ENCODE measurements around the gene MOBP. TPM values are rescaled to one million over a fixed set of nuclear protein-coding genes. Genes with fewer than 3 reads are reported as not detected.
A peak's percentile ranks its signal among the peaks of the same experiment; 100 is the strongest.

Gene MOBP
- total and polyA plus RNA-seq, 2 of the 4 experiments (the other 2 are of a cell fraction) = not detected

DNA sequence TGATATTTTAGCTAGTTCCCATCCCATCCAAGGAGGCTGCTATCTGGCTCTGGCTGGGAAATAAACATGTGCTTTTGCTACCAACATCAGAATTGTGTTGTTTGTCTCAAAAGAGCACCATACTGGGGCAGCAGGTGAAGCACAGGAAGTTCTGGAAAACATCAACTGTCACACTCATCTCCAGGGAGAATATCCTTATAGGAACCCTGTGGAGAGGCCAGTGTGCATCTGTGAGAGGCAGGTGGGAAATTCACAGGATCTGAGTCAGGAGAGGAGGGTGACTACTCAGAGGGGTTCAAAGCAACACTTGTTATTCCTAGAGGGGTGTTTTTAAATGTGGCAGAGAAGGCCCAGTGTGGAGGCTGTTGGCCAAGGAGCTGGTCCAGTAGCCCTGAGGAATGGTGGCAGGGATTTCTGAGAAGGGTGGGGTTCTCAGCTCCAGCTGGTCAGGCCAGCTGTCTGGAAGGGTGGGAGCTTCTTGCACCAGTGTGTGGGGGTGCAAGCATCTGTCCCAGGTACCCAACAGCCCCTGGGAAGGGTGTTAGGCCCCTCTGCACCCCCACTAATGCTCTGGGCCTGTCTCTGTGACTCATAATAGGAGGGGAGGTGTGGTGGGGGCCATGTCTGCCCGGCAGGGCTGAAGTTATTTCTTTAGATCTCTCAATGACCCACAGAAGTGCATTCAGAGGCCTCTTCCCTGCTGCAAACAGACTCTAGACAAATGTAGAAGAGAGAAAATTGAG, 32.3 kb upstream of the MOBP start:
- no TSS peak for BruUV-seq (replicated peaks)

More for the DNA sequence above, 32.3 kb upstream of the MOBP start:
- no peaks in the 10 kb centered on the region for H4K20me1 ChIP-seq (ENCODE audit: insufficient read depth, low read length)
- WGBS, 2 experiments (ENCODE audit: extremely low coverage in 2 of 2, insufficient read length in 1 of 2) = no CpG with 5 or more reads among the region's 1 CpG
- in situ Hi-C loops (cut with MboI; ENCODE audit: low sequenced_read_pairs) = no loop called here
- no peak overlapping the region for H4K91ac ChIP-seq (ENCODE audit: insufficient read depth, low read depth, low read length)
- H3K4ac ChIP-seq (ENCODE audit: low read depth, low read length) = no peak overlapping the region
- no peaks in the 10 kb centered on the region for H3K9me3 ChIP-seq (ENCODE audit: control insufficient read depth, insufficient read depth, low read length)
- DNase-seq = no peak
- no peak for ATAC-seq (ENCODE audit: low read depth)
- H3K14ac ChIP-seq (replicated peaks; ENCODE audit: low read depth, low read length) = no peak overlapping the region
- no peak overlapping the region for H4K5ac ChIP-seq (ENCODE audit: low read depth, low read length)
- no peak overlapping the region for H3K4me2 ChIP-seq (ENCODE audit: low read depth, low read length)
- ChIA-PET CTCF (interaction anchor here (1.3 kb wide), 1 partner anchor 12 kb away, joined by 5 read pairs; no protein-coding TSS in a partner anchor), POLR2A (ENCODE audit: unreplicated experiment) (no interaction called here)
- no peak overlapping the region for H3K27ac ChIP-seq (ENCODE audit: insufficient read depth, low read length)
- H2AFZ ChIP-seq (replicated peaks; ENCODE audit: low read length, poor library complexity) = peak overlapping the region; percentile 81
- no peak overlapping the region for H3K56ac ChIP-seq (ENCODE audit: extremely low read depth, insufficient read depth, low read length)
- no peak overlapping the region for H3K18ac ChIP-seq (ENCODE audit: low read depth, low read length)
- no peaks in the 10 kb centered on the region for H3K27me3 ChIP-seq (ENCODE audit: control insufficient read depth, insufficient read depth, low read length)
- H3K23ac ChIP-seq (ENCODE audit: low read depth, low read length) = no peak overlapping the region
- H2AK5ac ChIP-seq (ENCODE audit: low read depth, low read length) = no peak overlapping the region
- TF ChIP-seq, protein P1, sequence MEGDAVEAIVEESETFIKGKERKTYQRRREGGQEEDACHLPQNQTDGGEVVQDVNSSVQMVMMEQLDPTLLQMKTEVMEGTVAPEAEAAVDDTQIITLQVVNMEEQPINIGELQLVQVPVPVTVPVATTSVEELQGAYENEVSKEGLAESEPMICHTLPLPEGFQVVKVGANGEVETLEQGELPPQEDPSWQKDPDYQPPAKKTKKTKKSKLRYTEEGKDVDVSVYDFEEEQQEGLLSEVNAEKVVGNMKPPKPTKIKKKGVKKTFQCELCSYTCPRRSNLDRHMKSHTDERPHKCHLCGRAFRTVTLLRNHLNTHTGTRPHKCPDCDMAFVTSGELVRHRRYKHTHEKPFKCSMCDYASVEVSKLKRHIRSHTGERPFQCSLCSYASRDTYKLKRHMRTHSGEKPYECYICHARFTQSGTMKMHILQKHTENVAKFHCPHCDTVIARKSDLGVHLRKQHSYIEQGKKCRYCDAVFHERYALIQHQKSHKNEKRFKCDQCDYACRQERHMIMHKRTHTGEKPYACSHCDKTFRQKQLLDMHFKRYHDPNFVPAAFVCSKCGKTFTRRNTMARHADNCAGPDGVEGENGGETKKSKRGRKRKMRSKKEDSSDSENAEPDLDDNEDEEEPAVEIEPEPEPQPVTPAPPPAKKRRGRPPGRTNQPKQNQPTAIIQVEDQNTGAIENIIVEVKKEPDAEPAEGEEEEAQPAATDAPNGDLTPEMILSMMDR (conservative IDR thresholded peaks at IDR 0.05; ENCODE audit: low read depth, low read length) = no peak
- TF ChIP-seq NFE2L2 (IDR thresholded peaks at IDR 0.05; ENCODE audit: low read depth, low read length) = no peak
- TF ChIP-seq SMC3 (IDR thresholded peaks at IDR 0.05; ENCODE audit: low read depth, low read length) = no peak
- no peak for TF ChIP-seq MXI1 (IDR thresholded peaks at IDR 0.05; ENCODE audit: borderline replicate concordance, low read depth, low read length)
- no peak for TF ChIP-seq CHD1 (IDR thresholded peaks at IDR 0.05; ENCODE audit: low read depth, low read length)
- no peak for TF ChIP-seq FOS (IDR thresholded peaks at IDR 0.05; ENCODE audit: low read depth, low read length)
- dilution Hi-C loops (cut with HindIII; ENCODE audit: low sequenced_read_pairs, unreplicated experiment) = no loop called here
- no peak overlapping the region for H3K4me3 ChIP-seq (ENCODE audit: insufficient read depth, low read depth, low read length)
- H3K9ac ChIP-seq (ENCODE audit: low read depth, low read length) = no peak overlapping the region
- H2AK9ac ChIP-seq (replicated peaks; ENCODE audit: low read depth, low read length, poor library complexity) = no peak overlapping the region
- no peaks in the 10 kb centered on the region for H3K36me3 ChIP-seq (ENCODE audit: control insufficient read depth, insufficient read depth, low read length)
- no peak overlapping the region for H2BK20ac ChIP-seq (ENCODE audit: low read depth, low read length)
- H3K79me1 ChIP-seq (ENCODE audit: low read depth in 1 of 2, low read length in 2 of 2) = no peaks in the 10 kb centered on the region
- H4K8ac ChIP-seq (ENCODE audit: low read depth in 2 of 2, low read length in 2 of 2) = no peak overlapping the region; a peak in 1 of 4 replicates
- H3K9me1 ChIP-seq (ENCODE audit: insufficient read depth, low read length) = peaks cover 4% of the 10 kb centered on the region; the same call in 1 of the 2 replicates
- intact Hi-C loops (cut with micrococcal nuclease) = no loop called here
- H2BK120ac ChIP-seq (ENCODE audit: low read depth, low read length) = no peak overlapping the region
- no peak overlapping the region for H2BK5ac ChIP-seq (ENCODE audit: low read depth, low read length, poor library complexity, severe bottlenecking)
- H2BK15ac ChIP-seq (ENCODE audit: low read depth, low read length) = no peak overlapping the region
- peaks cover 5% of the 10 kb centered on the region for H3K4me1 ChIP-seq (ENCODE audit: control insufficient read depth, insufficient read depth, low read length)
